EL (cell line): Measurements from ENCODE around the gene OGG1.
"Not testable (repeated sequence)": the region's sequence is repeated elsewhere in the genome, so short reads cannot be mapped to it uniquely, and the experiment has no call there.

Experiments
- DNase-seq: peaks from one replicate; pipeline ENCODE4 v3.0.0-alpha.2; 2016

OGG1 gene

GRCh38 chr3:9768141-9768775 lies 18.5 kb downstream of the OGG1 start:
- no peak for DNase-seq

- DNase-seq: no peak
Measured at GRCh38 chr3:9769012-9769411, 19.3 kb downstream of the OGG1 start.

GRCh38 chr3:9769426-9770275 lies 19.9 kb downstream of the OGG1 start, which contains the start of gene CAMK1:
Gene CAMK1 (minus strand): TSS chr3:9769947. CDS start chr3:9767749, 2,198 bp downstream.
- DNase-seq: peak; percentile 73

- DNase-seq: no peak
Measured at GRCh38 chr3:9770276-9770812, 20.6 kb downstream of the OGG1 start.

- not testable (repeated sequence) for DNase-seq
Measured at GRCh38 chr3:9771007-9771406, 21.3 kb downstream of the OGG1 start.

GRCh38 chr3:9776896-9777693 lies 27.3 kb downstream of the OGG1 start:
- DNase-seq: no peak

- DNase-seq: no peak
Measured at GRCh38 chr3:9777694-9778021, 27.9 kb downstream of the OGG1 start.

GRCh38 chr3:9778143-9779074 lies 28.7 kb downstream of the OGG1 start:
- DNase-seq: peak; percentile 43

- DNase-seq: no peak
Measured at GRCh38 chr3:9779075-9779593, 29.4 kb downstream of the OGG1 start.

- no peak for DNase-seq
Measured at GRCh38 chr3:9779721-9780457, 30.1 kb downstream of the OGG1 start.

- no peak for DNase-seq
Measured at GRCh38 chr3:9780458-9780812, 30.7 kb downstream of the OGG1 start.

GRCh38 chr3:9780910-9781309 lies 31.2 kb downstream of the OGG1 start:
- DNase-seq: no peak

GRCh38 chr3:9781551-9781950 lies 31.8 kb downstream of the OGG1 start:
- no peak for DNase-seq

- no peak for DNase-seq
Measured at GRCh38 chr3:9781978-9782603, 32.3 kb downstream of the OGG1 start.

GRCh38 chr3:9782770-9783169 lies 33.0 kb downstream of the OGG1 start:
- DNase-seq: no peak

GRCh38 chr3:9783954-9784353 lies 34.2 kb downstream of the OGG1 start:
- no peak for DNase-seq

GRCh38 chr3:9784965-9785364 lies 35.2 kb downstream of the OGG1 start:
- DNase-seq: no peak

- no peak for DNase-seq
Measured at GRCh38 chr3:9785602-9786001, 35.9 kb downstream of the OGG1 start.

GRCh38 chr3:9786209-9786739 lies 36.5 kb downstream of the OGG1 start:
- DNase-seq: no peak
